Esophagus muscularis mucosa (tissue), 4 donors: ENCODE results near the gene GABRB3. TPM values are rescaled to one million over a fixed set of nuclear protein-coding genes. Genes with fewer than 3 reads are reported as not detected.

ENCODE experiments used
- DNase-seq: peaks from one replicate; pipeline ENCODE4 v3.0.0-alpha.2; 2017; ENCODE audit errors: extremely low spot score
- H3K27ac ChIP-seq, 4 donors: fragments of 200-600 bp; sonication (generic); replicated peaks in 1 of 4; 1 replicate in 3 of 4; 2 replicates in 1 of 4; pipeline ENCODE4 v1.5.1; 2016 to 2019; ENCODE audit warnings: mild to moderate bottlenecking in 1 of 4
- H3K27me3 ChIP-seq, 4 donors: fragments of 200-600 bp; sonication (generic); one replicate each; pipeline versions ENCODE4 v1.5.1 to v1.6.0; 2016 to 2019
- H3K36me3 ChIP-seq, 4 donors: fragments of 200-600 bp; sonication (generic); one replicate each; pipeline ENCODE4 v1.5.1; 2016 to 2019
- H3K4me1 ChIP-seq, 4 donors: fragments of 200-600 bp; sonication (generic); one replicate each; pipeline ENCODE4 v1.5.1; 2016 to 2019
- H3K4me3 ChIP-seq, 4 donors: fragments of 200-600 bp; sonication (generic); 1 replicate in 2 of 4; 2 replicates in 2 of 4; pipeline ENCODE4 v1.5.1; 2016 to 2019; ENCODE audit warnings: mild to moderate bottlenecking in 4 of 4, moderate library complexity in 1 of 4
- H3K9me3 ChIP-seq, 4 donors: fragments of 200-600 bp; sonication (generic); 1 replicate in 3 of 4; 2 replicates in 1 of 4; pipeline ENCODE4 v1.5.1; 2016 to 2019
- EP300 ChIP-seq: sonication (generic); formaldehyde crosslinking; IDR thresholded peaks from one replicate; pipeline ENCODE4 v1.6.1; 2017; ENCODE audit warnings: antibody characterized with exemption
- POLR2A ChIP-seq: fragments of 450-650 bp; IDR thresholded peaks from one replicate; pipeline ENCODE4 v1.6.1; 2017; ENCODE audit warnings: antibody characterized with exemption, moderate library complexity, mild to moderate bottlenecking, low read depth
- POLR2AphosphoS5 ChIP-seq, 2 donors: sonication (generic); formaldehyde crosslinking; IDR thresholded peaks; one replicate each; pipeline ENCODE4 v1.6.1; 2017; ENCODE audit warnings: antibody characterized with exemption in 2 of 2
- WGBS: methylation state at CpG from one replicate; pipeline ENCODE4 v1.1.5; 2018; 5-methylcytosine and 5-hydroxymethylcytosine counted together
- intact Hi-C: fragments of 100-400 bp; cut with DNase I; formaldehyde crosslinking; loops from one replicate; pipeline ENCODE4 v1.15.1; 2023
- total RNA-seq, 4 donors: library from RNA; depleted of rRNA; stranded (reverse); fragments of >200 nt; gene quantifications; one replicate each; pipeline versions ENCODE4 v1.1.0 to v1.2.1, GENCODE V29; 2016
- TF ChIP-seq, protein P1 (sequence below), 3 experiments: fragments of 200-600 bp in 2 of 3; fragments of 450-650 bp in 1 of 3; sonication (generic) in 2 of 3; IDR thresholded peaks; one replicate each; pipeline ENCODE4 v1.5.1; 2017 to 2019; ENCODE audit warnings: antibody characterized with exemption in 3 of 3, mild to moderate bottlenecking in 2 of 3, moderate library complexity in 1 of 3

GABRB3 gene
- total RNA-seq, 4 donors from 2014 or later = 3.0 to 7.9 (median 4.2) TPM

GRCh38 chr15:26702381-26702780 is 70.5 kb downstream of the GABRB3 start:
- H3K36me3 ChIP-seq = no peaks in the 10 kb centered on the region
- TF ChIP-seq EP300 (no peak), POLR2A (no peak), POLR2AphosphoS5 (IDR thresholded peaks at IDR 0.05) (no peak)
- TF ChIP-seq, protein P1, sequence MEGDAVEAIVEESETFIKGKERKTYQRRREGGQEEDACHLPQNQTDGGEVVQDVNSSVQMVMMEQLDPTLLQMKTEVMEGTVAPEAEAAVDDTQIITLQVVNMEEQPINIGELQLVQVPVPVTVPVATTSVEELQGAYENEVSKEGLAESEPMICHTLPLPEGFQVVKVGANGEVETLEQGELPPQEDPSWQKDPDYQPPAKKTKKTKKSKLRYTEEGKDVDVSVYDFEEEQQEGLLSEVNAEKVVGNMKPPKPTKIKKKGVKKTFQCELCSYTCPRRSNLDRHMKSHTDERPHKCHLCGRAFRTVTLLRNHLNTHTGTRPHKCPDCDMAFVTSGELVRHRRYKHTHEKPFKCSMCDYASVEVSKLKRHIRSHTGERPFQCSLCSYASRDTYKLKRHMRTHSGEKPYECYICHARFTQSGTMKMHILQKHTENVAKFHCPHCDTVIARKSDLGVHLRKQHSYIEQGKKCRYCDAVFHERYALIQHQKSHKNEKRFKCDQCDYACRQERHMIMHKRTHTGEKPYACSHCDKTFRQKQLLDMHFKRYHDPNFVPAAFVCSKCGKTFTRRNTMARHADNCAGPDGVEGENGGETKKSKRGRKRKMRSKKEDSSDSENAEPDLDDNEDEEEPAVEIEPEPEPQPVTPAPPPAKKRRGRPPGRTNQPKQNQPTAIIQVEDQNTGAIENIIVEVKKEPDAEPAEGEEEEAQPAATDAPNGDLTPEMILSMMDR (IDR thresholded peaks at IDR 0.05) = no peak
- intact Hi-C loops = no loop called here
- H3K9me3 ChIP-seq = peaks cover 0 to 10% (median 0%) of the 10 kb centered on the region in 4 donors
- WGBS = 12% methylated on average over 1 of the region's 1 CpG
- DNase-seq = no peak
- H3K4me1 ChIP-seq = no peaks in the 10 kb centered on the region
- no peak overlapping the region for H3K4me3 ChIP-seq
- H3K27ac ChIP-seq = no peak overlapping the region
- H3K27me3 ChIP-seq = peaks cover 0 to 2% (median 0%) of the 10 kb centered on the region in 4 donors

DNA sequence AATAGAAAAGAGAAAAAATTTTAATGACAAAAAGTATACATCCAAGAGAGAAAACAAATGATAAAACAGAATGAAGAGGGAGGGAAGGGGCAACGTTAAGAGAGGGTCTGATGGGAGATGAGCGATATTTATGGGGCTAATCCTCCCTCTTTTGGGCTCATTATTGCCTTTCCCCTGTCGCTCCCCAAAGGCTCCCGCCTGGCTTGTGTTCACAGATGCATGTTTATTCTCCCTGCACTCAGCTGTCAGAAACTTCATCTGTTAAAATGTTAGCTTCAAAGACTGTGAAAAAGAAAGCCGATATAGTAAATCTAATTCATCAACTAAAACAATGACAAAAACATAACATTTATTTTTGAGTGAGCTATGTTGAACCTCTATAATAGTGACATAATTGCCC is 74.3 kb downstream of the GABRB3 start:
- H3K9me3 ChIP-seq = peaks cover 0 to 22% (median 12%) of the 10 kb centered on the region in 4 donors
- WGBS = 32% methylated on average over 5 of the region's 5 CpGs
- intact Hi-C loops = no loop called here
- DNase-seq = no peak
- H3K27ac ChIP-seq = no peak overlapping the region
- H3K36me3 ChIP-seq = no peaks in the 10 kb centered on the region
- TF ChIP-seq EP300 (no peak), POLR2A (no peak), POLR2AphosphoS5 (IDR thresholded peaks at IDR 0.05) (no peak)
- TF ChIP-seq, protein P1 (IDR thresholded peaks at IDR 0.05) = no peak
- no peaks in the 10 kb centered on the region for H3K4me1 ChIP-seq
- peaks cover 0 to 5% (median 0%) of the 10 kb centered on the region in 4 donors for H3K27me3 ChIP-seq
- no peak overlapping the region for H3K4me3 ChIP-seq

DNA sequence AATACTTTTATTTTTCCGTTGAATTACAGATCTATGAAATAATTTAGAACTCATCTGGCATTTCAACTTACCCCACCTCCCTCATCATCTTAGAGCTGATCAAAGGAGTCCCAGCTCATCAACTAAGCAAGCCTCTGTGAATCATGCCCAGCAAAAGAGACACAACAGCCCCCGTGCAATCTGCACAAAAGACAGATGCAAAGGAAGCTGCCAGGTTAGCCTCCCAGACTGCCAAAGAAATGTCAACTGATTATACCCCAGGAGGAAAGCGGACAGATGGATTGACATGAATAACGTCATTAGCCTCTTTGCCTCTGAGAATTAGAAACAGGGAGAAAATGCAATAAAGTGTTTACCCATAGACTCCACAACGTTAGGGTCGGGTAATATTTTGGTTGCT is 75.0 kb downstream of the GABRB3 start:
- intact Hi-C loops = no loop called here
- Histone ChIP-seq H3K4me1 (no peaks in the 10 kb centered on the region), H3K27me3 (peaks cover 0 to 5% (median 0%) of the 10 kb centered on the region in 4 donors), H3K36me3 (no peaks in the 10 kb centered on the region), H3K9me3 (peaks cover 0 to 22% (median 12%) of the 10 kb centered on the region in 4 donors), H3K27ac (no peak overlapping the region), H3K4me3 (no peak overlapping the region)
- TF ChIP-seq EP300 = no peak
- TF ChIP-seq, protein P1 (IDR thresholded peaks at IDR 0.05) = no peak
- DNase-seq = no peak
- 53% methylated on average over 6 of the region's 6 CpGs for WGBS

DNA sequence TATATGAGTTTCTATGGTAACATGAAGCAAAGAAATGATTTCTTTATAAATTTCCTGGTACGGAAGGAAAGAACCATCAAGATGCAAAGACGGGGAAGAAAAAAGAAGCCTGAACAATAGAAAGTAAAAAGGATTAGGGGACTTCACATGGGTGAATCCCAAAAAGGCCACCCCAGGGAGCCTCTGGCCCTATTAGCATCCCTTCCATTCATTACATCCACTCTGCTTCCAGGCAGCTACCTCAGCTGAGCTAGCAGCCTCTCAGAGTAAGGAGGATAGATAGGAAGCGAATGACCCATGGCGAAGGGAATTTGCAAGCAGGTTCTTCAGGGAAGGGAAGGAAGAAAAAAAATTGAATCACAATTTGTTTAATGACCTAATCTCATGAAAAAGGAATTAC is 81.6 kb downstream of the GABRB3 start:
- 66% methylated on average over 4 of the region's 4 CpGs for WGBS
- intact Hi-C loops = no loop called here
- H3K4me1 ChIP-seq = no peaks in the 10 kb centered on the region
- H3K9me3 ChIP-seq = peaks cover 0 to 12% (median 12%) of the 10 kb centered on the region in 4 donors
- no peak overlapping the region for H3K27ac ChIP-seq
- H3K4me3 ChIP-seq = no peak overlapping the region
- H3K36me3 ChIP-seq = no peaks in the 10 kb centered on the region
- DNase-seq = no peak
- H3K27me3 ChIP-seq = no peaks in the 10 kb centered on the region
- TF ChIP-seq POLR2AphosphoS5 (IDR thresholded peaks at IDR 0.05) (no peak), POLR2A (no peak), EP300 (no peak)
- TF ChIP-seq, protein P1 (IDR thresholded peaks at IDR 0.05) = no peak

DNA sequence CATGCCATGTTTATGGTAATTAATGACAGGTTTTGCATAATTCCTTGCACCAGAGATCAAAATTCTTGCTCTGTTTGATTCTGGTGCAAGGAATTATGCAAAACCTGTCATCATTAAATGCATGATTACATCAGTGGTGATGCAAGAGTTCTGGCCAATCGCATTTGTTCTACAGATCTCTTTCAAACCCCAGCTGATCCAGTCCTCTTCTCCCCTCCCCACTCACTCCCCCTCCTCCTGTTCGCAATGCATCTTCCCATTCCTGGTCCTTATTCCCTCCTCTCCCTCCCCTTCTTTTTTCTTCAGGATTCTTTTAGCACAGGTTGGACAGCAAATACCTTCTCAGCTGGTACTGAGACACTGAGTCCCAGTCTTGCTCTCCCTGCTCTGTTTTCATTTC is 82.1 kb downstream of the GABRB3 start:
- no peak overlapping the region for H3K4me3 ChIP-seq
- H3K36me3 ChIP-seq = no peaks in the 10 kb centered on the region
- no peaks in the 10 kb centered on the region for H3K27me3 ChIP-seq
- H3K27ac ChIP-seq = no peak overlapping the region
- WGBS = 65% methylated on average over 2 of the region's 2 CpGs
- intact Hi-C loops = no loop called here
- TF ChIP-seq, protein P1 (IDR thresholded peaks at IDR 0.05) = no peak
- TF ChIP-seq POLR2A (no peak), POLR2AphosphoS5 (IDR thresholded peaks at IDR 0.05) (no peak), EP300 (no peak)
- DNase-seq = no peak
- peaks cover 0 to 12% (median 12%) of the 10 kb centered on the region in 4 donors for H3K9me3 ChIP-seq
- H3K4me1 ChIP-seq = no peaks in the 10 kb centered on the region
